Glomerular endothelial cell (primary cell): ENCODE results near the gene RDH13. TPM values are rescaled to one million over a fixed set of nuclear protein-coding genes. Genes with fewer than 3 reads are reported as not detected.
"Not testable (repeated sequence)": the region's sequence is repeated elsewhere in the genome, so short reads cannot be mapped to it uniquely, and the experiment has no call there.

Experiments
- DNase-seq: peaks from one replicate; pipeline ENCODE4 v3.0.0-alpha.2; 2011; ENCODE audit warnings: low read depth, low spot score; ENCODE audit errors: extremely low read depth
- total RNA-seq: library from RNA; depleted of rRNA; stranded (reverse); fragments of >200 nt; gene quantifications from 2 replicates; pipeline ENCODE4 v1.2.3, GENCODE V29; 2015

The RDH13 gene
- total RNA-seq, 1 donor from 2014 or later: 13.1 TPM

GRCh38 chr19:55048446-55048845, 14.5 kb downstream of the RDH13 start:
- DNase-seq: no peak

- no peak for DNase-seq
These were observed 15.0 kb downstream of the RDH13 start for GRCh38 chr19:55047951-55048350.

GRCh38 chr19:55046975-55047622, 15.8 kb downstream of the RDH13 start:
- no peak for DNase-seq

GRCh38 chr19:55044771-55045716, 17.9 kb downstream of the RDH13 start:
- no peak for DNase-seq

- no peak for DNase-seq
These were observed 18.7 kb downstream of the RDH13 start for GRCh38 chr19:55044286-55044685.

- no peak for DNase-seq
These were observed 20.3 kb downstream of the RDH13 start for GRCh38 chr19:55042688-55043087.

- DNase-seq: no peak
These were observed 20.6 kb downstream of the RDH13 start for GRCh38 chr19:55042344-55042678.

- DNase-seq: peak; percentile 29
These were observed 21.2 kb downstream of the RDH13 start for GRCh38 chr19:55041627-55042343.

GRCh38 chr19:55041244-55041626, 21.7 kb downstream of the RDH13 start:
- no peak for DNase-seq

- DNase-seq: not testable (repeated sequence)
These were observed 22.3 kb downstream of the RDH13 start for GRCh38 chr19:55040654-55041053.

GRCh38 chr19:55037603-55038002, 25.3 kb downstream of the RDH13 start:
- DNase-seq: not testable (repeated sequence)

GRCh38 chr19:55036058-55036457, 26.9 kb downstream of the RDH13 start:
- no peak for DNase-seq

- DNase-seq: no peak
These were observed 28.2 kb downstream of the RDH13 start for GRCh38 chr19:55034751-55035150.

- DNase-seq: not testable (repeated sequence)
These were observed 29.8 kb downstream of the RDH13 start for GRCh38 chr19:55032976-55033643.

- no peak for DNase-seq
These were observed 30.7 kb downstream of the RDH13 start for GRCh38 chr19:55032170-55032800.

GRCh38 chr19:55031178-55031577, 31.8 kb downstream of the RDH13 start:
- DNase-seq: no peak

- no peak for DNase-seq
These were observed 34.2 kb downstream of the RDH13 start for GRCh38 chr19:55028757-55029156.

GRCh38 chr19:55027472-55028337, 35.2 kb downstream of the RDH13 start:
- no peak for DNase-seq

GRCh38 chr19:55027140-55027471, 35.8 kb downstream of the RDH13 start:
- not testable (repeated sequence) for DNase-seq

- no peak for DNase-seq
These were observed 38.8 kb downstream of the RDH13 start for GRCh38 chr19:55024111-55024510.
